ENCODE data around the gene PRAC2. TPM values are rescaled to one million over a fixed set of nuclear protein-coding genes. Genes with fewer than 3 reads are reported as not detected.

Gene PRAC2
- polyA plus RNA-seq, 1 of the 3 experiments (the other 2 are of a cell fraction), result not detected

- Histone ChIP-seq H3F3A (replicated peaks; ENCODE audit: insufficient read depth) (no peaks in the 10 kb centered on the region), H4K20me1 (ENCODE audit: insufficient read depth) (no peaks in the 10 kb centered on the region), H3K4me3 (ENCODE audit: low read depth in 2 of 2, low read length in 1 of 2) (no peak overlapping the region), H3K4me1 (ENCODE audit: control insufficient read depth in 1 of 2, insufficient read depth in 2 of 2, low read depth in 1 of 2, low read length in 1 of 2) (no peaks in the 10 kb centered on the region), H3K4me2 (no peak overlapping the region), H3K9ac (no peak overlapping the region), H3K79me2 (ENCODE audit: insufficient read depth) (no peaks in the 10 kb centered on the region), H3K36me3 (replicated peaks in 1 of 2; ENCODE audit: control insufficient read depth in 1 of 2, insufficient read depth in 2 of 2, low read length in 1 of 2) (no peaks in the 10 kb centered on the region), H3K9me2 (no peaks in the 10 kb centered on the region), H2AFZ (ENCODE audit: low read depth) (no peak overlapping the region), H3K9me3 (no peaks in the 10 kb centered on the region; the same call in 1 of the 2 replicates), H3K27ac (ENCODE audit: low read depth in 2 of 2, low read length in 1 of 2) (no peak overlapping the region), H3K27me3 (ENCODE audit: insufficient read depth) (peaks cover 98% of the 10 kb centered on the region)
- ChIA-PET POLR2A (interaction anchor here (0.7 kb wide), 1 partner anchor 21 kb away, joined by 3 read pairs; no protein-coding TSS in a partner anchor), CTCF (interaction anchor here (1.0 to 5.3 kb wide), 5 partner anchors 23 to 136 kb away, joined by 3 to 29 read pairs (median 7); no protein-coding TSS in a partner anchor)
- DNase-seq, result peak; percentile 49
- WGBS (ENCODE audit: low lambda C conversion rate), result 21% methylated on average over 40 of the region's 53 CpGs
- TF ChIP-seq MEF2A (IDR thresholded peaks at IDR 0.05; ENCODE audit: borderline replicate concordance, low read depth) (no peak), EZH2phosphoT487 (IDR thresholded peaks at IDR 0.05; ENCODE audit: borderline replicate concordance, low read depth) (peak; percentile 98; the same call in 1 of the 2 replicates)
Measured at GRCh38 chr17:48747445-48748363, 24.7 kb downstream of the PRAC2 start.

DNA sequence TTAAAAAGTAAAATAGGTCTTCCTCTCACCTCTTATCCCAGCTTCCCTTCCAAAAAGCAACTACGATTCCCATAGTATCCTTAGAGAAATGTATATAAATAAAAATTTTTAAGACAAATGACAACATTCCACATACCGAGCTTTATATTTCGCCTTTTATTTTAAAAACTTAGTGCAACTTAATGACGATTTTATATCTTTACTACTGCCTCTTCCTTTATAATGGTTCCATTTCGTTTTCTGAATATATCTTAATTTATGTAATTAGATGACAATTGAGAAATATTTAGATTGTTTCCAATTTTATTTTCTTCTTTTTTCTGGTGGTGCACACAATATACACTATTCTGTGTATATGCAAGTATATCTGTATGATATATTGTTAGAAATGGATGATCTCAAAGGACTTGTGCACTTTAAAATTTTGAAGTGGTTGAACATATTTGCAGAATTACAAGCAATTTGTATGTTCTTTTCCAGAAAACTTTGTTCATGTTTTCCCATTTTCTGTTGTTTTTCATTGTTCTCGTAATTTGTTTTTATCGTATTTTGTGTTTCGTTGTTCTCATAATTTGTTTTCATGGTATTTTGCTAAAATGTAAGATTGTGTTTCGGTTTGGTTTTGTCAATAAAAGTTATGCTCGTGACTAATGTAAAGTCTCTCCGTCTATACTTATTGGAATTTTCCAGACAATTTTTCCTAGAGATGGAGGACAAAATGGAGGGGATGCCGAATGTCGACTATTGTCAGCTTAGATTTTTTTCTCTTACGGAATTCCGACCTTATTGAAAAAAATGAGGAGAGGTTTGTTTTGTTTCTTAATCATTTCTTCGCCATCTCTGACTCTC is 26.0 kb downstream of the PRAC2 start:
- TF ChIP-seq TAF1 (IDR thresholded peaks at IDR 0.05; ENCODE audit: borderline replicate concordance, low read depth, low read length) (no peak), GATA2 (CRISPR knock-in tag; IDR thresholded peaks at IDR 0.05) (no peak), SIN3A (IDR thresholded peaks at IDR 0.05; ENCODE audit: borderline replicate concordance, low read depth, low read length) (no peak), IRF3 (IDR thresholded peaks at IDR 0.05; ENCODE audit: low read depth, low read length) (no peak), TCF12 (IDR thresholded peaks at IDR 0.05) (no peak), RCOR1 (IDR thresholded peaks at IDR 0.05; ENCODE audit: low read length) (no peak), ELF1 (IDR thresholded peaks at IDR 0.05) (no peak), FOSL2 (IDR thresholded peaks at IDR 0.05; ENCODE audit: borderline replicate concordance, low read depth) (no peak), RAD21 (IDR thresholded peaks at IDR 0.05; ENCODE audit: low read length) (no peak), EP300 (IDR thresholded peaks at IDR 0.05; ENCODE audit: borderline replicate concordance in 1 of 2, low read depth in 1 of 2, low read length in 1 of 2) (no peak), USF1 (IDR thresholded peaks at IDR 0.05; ENCODE audit: borderline replicate concordance, low read depth) (no peak), EZH2phosphoT487 (IDR thresholded peaks at IDR 0.05; ENCODE audit: borderline replicate concordance, low read depth) (no peak; the same call in 1 of the 2 replicates), TEAD4 (IDR thresholded peaks at IDR 0.05; ENCODE audit: borderline replicate concordance, insufficient read depth) (no peak), FOXM1 (IDR thresholded peaks at IDR 0.05; ENCODE audit: low read depth) (no peak), FOXJ3 (CRISPR knock-in tag; IDR thresholded peaks at IDR 0.05) (no peak), MXI1 (IDR thresholded peaks at IDR 0.05; ENCODE audit: low read depth, low read length) (no peak)
- CTCF ChIA-PET, result interaction anchor here (1.0 to 5.3 kb wide), 8 partner anchors 18 to 287 kb away, joined by 3 to 29 read pairs (median 4); no protein-coding TSS in a partner anchor
- Histone ChIP-seq H3K4me2 (no peak overlapping the region), H4K20me1 (ENCODE audit: insufficient read depth) (no peaks in the 10 kb centered on the region), H3K79me2 (ENCODE audit: insufficient read depth) (no peaks in the 10 kb centered on the region), H3K27ac (ENCODE audit: low read depth in 2 of 2, low read length in 1 of 2) (no peak overlapping the region), H3K9me3 (no peaks in the 10 kb centered on the region; the same call in 1 of the 2 replicates), H3K36me3 (replicated peaks in 1 of 2; ENCODE audit: control insufficient read depth in 1 of 2, insufficient read depth in 2 of 2, low read length in 1 of 2) (no peaks in the 10 kb centered on the region), H2AFZ (ENCODE audit: low read depth) (no peak overlapping the region), H3F3A (replicated peaks; ENCODE audit: insufficient read depth) (no peaks in the 10 kb centered on the region), H3K9me2 (no peaks in the 10 kb centered on the region), H3K4me1 (ENCODE audit: control insufficient read depth in 1 of 2, insufficient read depth in 2 of 2, low read depth in 1 of 2, low read length in 1 of 2) (no peaks in the 10 kb centered on the region), H3K4me3 (ENCODE audit: low read depth in 2 of 2, low read length in 1 of 2) (no peak overlapping the region), H3K9ac (no peak overlapping the region), H3K27me3 (ENCODE audit: insufficient read depth) (peaks cover 98% of the 10 kb centered on the region)
- POLR2A ChIA-PET, result no interaction called here
- no peak for DNase-seq
- 14% methylated on average over 16 of the region's 16 CpGs for WGBS (ENCODE audit: low lambda C conversion rate)
